NCI-H82 treated with DMSO at 0.1 percent for 48 hours (cell line): Measurements from ENCODE around the gene CD109.
"Not testable (repeated sequence)": the region's sequence is repeated elsewhere in the genome, so short reads cannot be mapped to it uniquely, and the experiment has no call there.

ENCODE experiments used
- DNase-seq: peaks from one replicate; lab custom pipeline; 2025; ENCODE audit not compliant: unreplicated experiment; lab: John Stamatoyannopoulos, UW

The CD109 gene

GRCh38 chr6:73782911-73783310, 86.9 kb downstream of the CD109 start:
- DNase-seq: no peak

DNA sequence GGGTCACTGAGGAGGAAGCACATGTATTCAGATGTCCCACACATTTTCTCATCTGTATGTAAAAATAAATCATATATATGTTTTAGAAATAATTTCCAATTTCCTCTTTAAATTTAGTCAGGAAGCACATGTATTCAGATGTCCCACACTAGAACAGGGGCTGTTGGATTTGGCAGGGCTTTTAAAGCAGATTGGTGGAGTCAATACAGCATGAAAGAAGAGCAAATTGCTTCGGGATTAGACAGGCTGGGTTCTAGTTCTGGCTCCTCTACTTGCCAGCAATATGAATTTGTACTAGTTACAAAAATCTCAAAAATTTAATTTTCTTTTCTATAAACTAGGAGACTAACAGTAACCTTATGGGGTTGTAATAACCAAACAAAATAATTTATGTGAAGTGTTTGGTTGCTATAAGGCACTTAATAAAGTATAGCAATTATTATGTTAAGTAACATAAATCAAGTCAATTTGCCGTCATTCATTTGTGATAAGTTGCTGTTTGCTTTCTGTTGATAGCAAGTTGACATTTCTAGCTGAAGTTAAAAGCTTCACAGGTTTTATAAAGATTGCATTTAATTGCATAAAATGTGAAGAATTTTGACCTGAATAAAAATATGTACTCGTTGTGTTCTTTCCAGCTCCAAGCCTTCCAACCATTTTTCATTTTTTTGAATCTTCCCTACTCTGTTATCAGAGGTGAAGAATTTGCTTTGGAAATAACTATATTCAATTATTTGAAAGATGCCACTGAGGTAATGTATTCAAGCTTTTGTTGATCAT, 88.9 kb downstream of the CD109 start:
- no peak for DNase-seq

- DNase-seq: no peak
Observed at GRCh38 chr6:73790574-73790973, 94.6 kb downstream of the CD109 start.

DNA sequence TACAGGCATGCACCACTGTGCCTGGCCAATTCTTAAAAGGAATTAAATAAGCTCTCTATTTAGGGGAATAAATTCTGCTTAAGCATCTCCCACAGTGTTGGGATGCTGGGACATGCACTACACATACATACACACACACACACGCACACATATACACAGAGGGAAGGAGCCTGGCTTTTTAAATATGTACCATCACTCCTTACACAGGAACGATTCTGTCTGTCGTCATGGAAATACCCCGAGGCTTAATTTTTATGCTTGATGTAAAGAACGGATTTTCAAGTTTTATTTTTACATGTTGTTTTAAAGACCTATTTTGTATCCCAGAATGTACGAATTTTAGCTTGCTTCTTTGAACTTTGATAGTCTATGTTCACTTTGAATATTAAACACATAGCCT, 95.3 kb downstream of the CD109 start:
- no peak for DNase-seq

DNA sequence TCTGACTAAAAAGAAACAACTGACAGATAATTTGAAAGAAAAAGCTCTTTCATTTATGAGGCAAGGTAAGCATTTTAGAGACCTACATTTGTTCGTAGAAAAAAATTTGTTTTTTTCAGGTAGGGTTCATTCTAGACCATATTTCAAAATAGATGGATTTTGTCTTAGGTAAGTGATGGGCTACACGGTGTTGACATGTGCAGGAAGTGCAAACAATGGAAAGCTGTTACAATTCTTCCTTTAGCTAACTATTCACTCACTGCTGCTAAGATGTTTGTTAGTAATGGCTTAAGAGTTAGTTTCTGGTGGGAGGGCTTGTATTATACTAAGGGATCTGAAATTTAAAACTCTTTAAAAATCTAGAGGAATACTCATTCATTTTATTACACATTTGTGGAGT, 96.7 kb downstream of the CD109 start:
- no peak for DNase-seq

DNA sequence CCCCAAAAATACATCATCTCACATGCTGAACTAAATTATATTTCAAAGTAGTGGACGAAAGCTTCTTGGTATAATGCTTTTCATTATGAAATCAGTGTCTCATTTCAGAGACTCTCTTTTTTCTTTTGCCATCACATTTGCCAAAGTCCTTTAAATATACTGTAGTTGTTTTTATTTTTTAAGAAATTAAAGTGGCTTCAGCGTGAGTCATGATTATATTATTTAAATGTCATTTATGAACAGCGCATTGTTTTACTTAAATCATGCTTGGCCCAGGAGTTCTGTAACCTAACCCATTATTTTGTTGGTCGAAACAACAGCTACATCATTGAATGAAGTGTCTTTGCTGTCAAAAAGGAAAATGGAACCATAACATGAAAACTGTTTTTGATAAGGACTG, 100.9 kb downstream of the CD109 start:
- no peak for DNase-seq

- DNase-seq: no peak
Observed at GRCh38 chr6:73797861-73798260, 101.9 kb downstream of the CD109 start.

DNA sequence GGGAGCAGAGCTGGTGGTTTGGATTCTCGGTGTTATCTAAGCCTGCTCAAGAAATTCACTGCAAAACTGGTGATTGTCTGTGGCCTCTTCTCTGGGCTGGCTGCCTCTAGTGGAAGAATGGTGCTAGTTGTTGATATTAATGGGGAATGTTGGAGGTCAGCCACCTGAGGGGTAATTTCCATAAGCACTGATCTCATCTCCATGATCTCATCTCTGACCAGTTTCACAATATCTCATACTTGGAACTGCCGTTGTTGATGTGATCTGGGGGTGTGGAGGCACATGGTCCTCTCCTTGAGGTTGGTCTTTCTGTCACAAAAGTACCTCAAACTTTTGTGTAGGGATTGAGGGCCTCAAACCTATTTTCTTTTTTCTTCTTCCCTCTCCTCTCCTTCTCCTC, 102.6 kb downstream of the CD109 start:
- no peak for DNase-seq

- no peak for DNase-seq
Observed at GRCh38 chr6:73800997-73801396, 105.0 kb downstream of the CD109 start.

- DNase-seq: no peak
Observed at GRCh38 chr6:73801652-73802268, 105.8 kb downstream of the CD109 start.

DNA sequence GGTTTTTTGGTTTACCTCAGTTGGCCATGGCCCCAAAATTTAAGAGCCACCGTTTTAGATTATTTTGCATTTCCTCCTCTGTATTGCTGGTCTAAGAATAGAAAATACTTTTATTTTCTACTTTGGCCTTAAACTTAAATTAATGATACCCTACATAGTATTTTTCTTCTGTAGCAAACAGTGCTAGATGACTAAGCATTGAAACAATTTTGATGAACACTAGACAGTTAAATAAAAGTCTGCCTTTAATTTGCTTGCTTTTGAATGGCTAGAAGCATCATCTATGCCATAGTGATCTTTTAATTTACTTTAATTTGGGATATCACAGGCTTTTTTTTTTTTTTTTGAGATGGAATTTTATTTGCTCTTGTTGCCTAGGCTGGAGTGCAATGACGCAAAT, 106.4 kb downstream of the CD109 start:
- no peak for DNase-seq

GRCh38 chr6:73803562-73804241, 107.7 kb downstream of the CD109 start:
- DNase-seq: peak; percentile 26

GRCh38 chr6:73805221-73805620, 109.2 kb downstream of the CD109 start:
- peak; percentile 22 for DNase-seq

DNA sequence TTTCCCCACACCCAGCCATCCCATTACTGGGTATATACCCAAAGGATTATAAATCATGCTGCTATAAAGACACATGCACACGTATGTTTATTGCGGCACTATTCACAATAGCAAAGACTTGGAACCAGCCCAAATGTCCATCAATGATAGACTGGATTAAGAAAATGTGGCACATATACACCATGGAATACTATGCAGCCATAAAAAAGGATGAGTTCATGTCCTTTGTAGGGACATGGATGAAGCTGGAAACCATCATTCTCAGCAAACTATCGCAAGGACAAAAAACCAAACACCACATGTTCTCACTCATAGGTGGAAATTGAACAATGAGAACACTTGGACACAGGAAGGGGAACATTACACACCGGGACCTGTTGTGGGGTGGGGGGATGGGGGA, 110.0 kb downstream of the CD109 start:
- DNase-seq: not testable (repeated sequence)

GRCh38 chr6:73811706-73812105, 115.7 kb downstream of the CD109 start:
- no peak for DNase-seq

DNA sequence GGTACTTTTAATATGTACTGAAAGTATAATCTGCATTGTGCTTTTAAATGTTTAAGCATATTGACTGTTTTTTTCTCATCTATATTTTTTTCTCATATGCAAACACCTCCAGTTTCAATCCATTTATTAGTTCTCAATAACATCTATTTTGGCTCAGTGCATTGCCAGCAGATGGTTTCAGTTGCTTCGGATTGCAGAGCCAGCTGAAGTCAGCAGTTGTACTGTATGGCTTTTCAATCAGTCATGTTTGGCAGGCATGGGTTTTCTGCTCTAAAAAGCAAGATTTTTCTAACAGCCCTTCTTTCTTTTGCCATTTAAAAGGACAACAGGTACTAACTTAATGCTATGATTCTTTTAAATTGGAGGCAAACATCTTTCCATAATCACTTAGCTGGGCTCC, 121.2 kb downstream of the CD109 start:
- no peak for DNase-seq

DNA sequence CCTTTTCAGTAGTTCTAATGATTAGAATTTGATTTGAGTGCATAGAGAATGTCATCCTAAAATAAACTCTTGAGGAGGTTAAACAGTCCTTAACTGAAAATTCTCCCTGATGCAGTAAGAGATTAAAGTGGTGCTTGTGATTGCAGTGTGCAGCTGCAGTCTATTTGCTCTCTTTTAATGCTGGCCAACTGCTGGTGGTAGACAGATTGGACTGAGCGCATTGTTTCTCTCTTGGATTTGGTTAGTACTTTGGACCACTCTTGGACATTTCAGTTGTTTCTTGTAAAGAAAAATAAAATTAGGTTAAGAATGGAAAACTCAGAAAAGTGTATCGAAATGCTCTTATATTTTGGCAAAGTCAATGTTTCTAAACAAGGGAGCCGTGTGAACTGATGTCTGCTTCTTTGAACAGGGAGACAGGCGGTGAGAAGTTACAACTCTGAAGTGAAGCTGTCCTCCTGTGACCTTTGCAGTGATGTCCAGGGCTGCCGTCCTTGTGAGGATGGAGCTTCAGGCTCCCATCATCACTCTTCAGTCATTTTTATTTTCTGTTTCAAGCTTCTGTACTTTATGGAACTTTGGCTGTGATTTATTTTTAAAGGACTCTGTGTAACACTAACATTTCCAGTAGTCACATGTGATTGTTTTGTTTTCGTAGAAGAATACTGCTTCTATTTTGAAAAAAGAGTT, 127.2 kb downstream of the CD109 start:
- peak; percentile 38 for DNase-seq

GRCh38 chr6:73823832-73824231, 127.8 kb downstream of the CD109 start:
- DNase-seq: no peak

DNA sequence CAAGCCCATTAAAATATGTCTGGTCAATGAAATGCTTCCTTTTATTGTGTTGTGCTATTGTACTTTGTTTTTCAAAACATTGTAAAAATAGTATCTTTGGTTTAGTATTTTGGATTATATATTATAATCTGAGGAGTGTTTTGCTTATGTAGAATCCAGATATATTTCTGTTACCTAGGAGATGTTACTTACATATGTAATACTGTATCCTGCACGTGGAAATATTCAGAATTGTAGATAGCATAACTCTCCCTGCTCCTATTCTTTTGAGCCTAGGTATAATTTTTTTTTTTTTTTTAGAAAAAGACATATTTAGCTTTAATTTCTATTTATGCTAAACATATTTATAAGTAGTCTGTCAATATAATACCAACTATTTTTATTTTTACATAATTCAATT, 130.6 kb downstream of the CD109 start:
- no peak for DNase-seq

DNA sequence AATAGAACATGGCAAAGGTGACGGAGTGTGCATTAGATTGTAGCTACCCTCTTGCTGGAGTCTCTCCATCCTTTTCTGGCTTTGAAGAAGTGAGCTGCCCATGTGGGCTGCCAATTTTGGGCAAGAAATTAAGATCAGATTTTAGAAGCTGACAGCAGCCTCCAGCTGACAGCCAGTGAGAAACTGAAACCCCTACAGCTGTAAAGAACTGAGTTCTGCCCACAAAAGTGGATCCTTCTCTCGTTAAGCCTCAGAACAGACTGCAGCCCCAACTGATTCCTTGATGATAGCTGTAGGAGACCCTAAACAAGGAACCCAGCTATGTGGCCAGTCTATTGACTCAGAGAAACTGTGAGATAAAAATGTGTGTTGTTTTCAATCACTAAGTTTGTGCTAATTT, 134.1 kb downstream of the CD109 start:
- DNase-seq: no peak

GRCh38 chr6:73832313-73832712, 136.3 kb downstream of the CD109 start:
- DNase-seq: no peak

DNA sequence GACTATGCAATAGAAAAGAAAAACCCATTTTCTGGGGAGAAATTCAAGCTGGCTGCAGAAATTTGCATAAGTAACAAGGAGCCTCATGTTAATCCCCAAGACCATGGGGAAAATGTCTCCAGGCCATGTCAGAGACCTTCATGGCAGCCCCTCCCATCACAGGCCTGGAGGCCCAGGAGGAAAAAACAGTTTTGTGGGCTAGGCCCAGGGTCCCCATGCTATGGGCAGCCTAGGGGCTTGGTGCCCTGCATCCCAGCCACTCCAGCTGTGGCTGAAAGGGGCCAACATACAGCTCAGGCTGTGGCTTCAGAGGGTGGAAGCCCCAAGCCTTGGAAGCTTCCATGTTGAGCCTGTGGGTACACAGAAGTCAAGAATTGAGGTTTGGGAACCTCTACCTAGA, 148.7 kb downstream of the CD109 start:
- not testable (repeated sequence) for DNase-seq
